HFFc6 (cell line): ENCODE results near the gene MLH1. TPM values are rescaled to one million over a fixed set of nuclear protein-coding genes. Genes with fewer than 3 reads are reported as not detected.
"Not testable (repeated sequence)": the region's sequence is repeated elsewhere in the genome, so short reads cannot be mapped to it uniquely, and the experiment has no call there.

ENCODE experiments used
- DNase-seq: peaks from one replicate; pipeline ENCODE4 v3.0.0-alpha.2; 2018
- H3K27ac Mint-ChIP-seq: 2 replicates; pipeline ENCODE4 v1.8.0; 2020; ENCODE audit warnings: mild to moderate bottlenecking, mixed read lengths
- H3K27me3 Mint-ChIP-seq: 2 replicates; pipeline ENCODE4 v1.8.0; 2021; ENCODE audit warnings: mild to moderate bottlenecking, moderate library complexity, mixed read lengths; ENCODE audit not compliant: insufficient read depth
- H3K36me3 Mint-ChIP-seq: 2 replicates; pipeline ENCODE4 v1.8.0; 2021; ENCODE audit warnings: low read depth, mixed read lengths
- H3K4me1 Mint-ChIP-seq: 2 replicates; pipeline ENCODE4 v1.8.0; 2020; ENCODE audit warnings: low read depth, mixed read lengths
- H3K4me3 Mint-ChIP-seq: 2 replicates; pipeline ENCODE4 v1.8.0; 2020; ENCODE audit warnings: mild to moderate bottlenecking, moderate library complexity, mixed read lengths
- H3K9me3 Mint-ChIP-seq: 2 replicates; pipeline ENCODE4 v1.8.0; 2020; ENCODE audit warnings: mild to moderate bottlenecking, mixed read lengths
- total RNA-seq, 6 experiments: library from RNA; stranded (reverse); fragmentation: NEBNext Ultra II Directional; extraction: Animal tissue kit (Norgen Biotek cat#: 25700); gene quantifications; 2 replicates in 1 of 6; 3 replicates in 5 of 6; pipeline ENCODE4 v1.2.3, GENCODE V29; 2021
- TF ChIP-seq, protein P1 (sequence below): fragments of 200-600 bp; sonication (generic); IDR thresholded peaks from 2 replicates; pipeline ENCODE4 v1.5.0; 2021; ENCODE audit warnings: antibody characterized with exemption, mild to moderate bottlenecking

The MLH1 gene
- total RNA-seq, 6 experiments from 2014 or later: 28.7 to 38.3 (median 35.1) TPM

DNA sequence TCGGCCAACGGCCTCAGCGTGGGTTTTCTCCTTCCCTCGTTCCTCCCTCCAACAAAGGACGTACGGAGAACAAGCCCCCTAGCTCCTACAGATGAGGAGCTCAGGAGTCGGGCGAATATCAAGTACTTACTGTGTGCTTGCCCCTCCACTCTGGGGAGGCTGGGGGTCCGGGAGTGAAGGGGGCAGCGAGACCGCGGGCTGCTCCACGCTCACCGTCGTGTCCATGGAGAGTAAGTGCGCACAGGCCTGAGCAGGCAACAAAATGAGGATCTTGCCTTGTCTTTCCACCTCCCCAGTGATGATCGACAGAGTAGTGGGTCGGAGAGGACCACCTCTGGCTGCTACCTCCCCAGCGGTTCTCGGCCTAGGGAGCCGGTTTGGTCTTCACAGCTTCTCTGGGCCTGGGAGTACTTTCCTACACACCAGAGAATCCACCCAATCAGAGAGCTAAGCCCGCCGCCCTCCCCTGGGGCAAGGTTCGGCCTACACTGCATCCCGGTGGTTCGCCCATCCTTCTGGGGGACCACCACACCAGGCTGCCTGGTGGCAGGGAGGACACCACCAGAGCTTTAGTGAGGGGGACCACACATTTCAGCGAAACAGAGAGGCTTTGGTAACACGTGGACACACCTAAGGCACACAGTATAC, 47.9 kb upstream of the MLH1 start:
- no peak for DNase-seq
- TF ChIP-seq, protein P1, sequence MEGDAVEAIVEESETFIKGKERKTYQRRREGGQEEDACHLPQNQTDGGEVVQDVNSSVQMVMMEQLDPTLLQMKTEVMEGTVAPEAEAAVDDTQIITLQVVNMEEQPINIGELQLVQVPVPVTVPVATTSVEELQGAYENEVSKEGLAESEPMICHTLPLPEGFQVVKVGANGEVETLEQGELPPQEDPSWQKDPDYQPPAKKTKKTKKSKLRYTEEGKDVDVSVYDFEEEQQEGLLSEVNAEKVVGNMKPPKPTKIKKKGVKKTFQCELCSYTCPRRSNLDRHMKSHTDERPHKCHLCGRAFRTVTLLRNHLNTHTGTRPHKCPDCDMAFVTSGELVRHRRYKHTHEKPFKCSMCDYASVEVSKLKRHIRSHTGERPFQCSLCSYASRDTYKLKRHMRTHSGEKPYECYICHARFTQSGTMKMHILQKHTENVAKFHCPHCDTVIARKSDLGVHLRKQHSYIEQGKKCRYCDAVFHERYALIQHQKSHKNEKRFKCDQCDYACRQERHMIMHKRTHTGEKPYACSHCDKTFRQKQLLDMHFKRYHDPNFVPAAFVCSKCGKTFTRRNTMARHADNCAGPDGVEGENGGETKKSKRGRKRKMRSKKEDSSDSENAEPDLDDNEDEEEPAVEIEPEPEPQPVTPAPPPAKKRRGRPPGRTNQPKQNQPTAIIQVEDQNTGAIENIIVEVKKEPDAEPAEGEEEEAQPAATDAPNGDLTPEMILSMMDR: no peak
- peaks cover 32% of the 10 kb centered on the region for H3K9me3 Mint-ChIP-seq
- H3K4me3 Mint-ChIP-seq: peak overlapping the region; percentile 71
- H3K36me3 Mint-ChIP-seq: peaks cover 25% of the 10 kb centered on the region
- H3K27me3 Mint-ChIP-seq: peaks cover 9% of the 10 kb centered on the region
- no peak overlapping the region for H3K27ac Mint-ChIP-seq
- peaks cover 7% of the 10 kb centered on the region for H3K4me1 Mint-ChIP-seq

DNA sequence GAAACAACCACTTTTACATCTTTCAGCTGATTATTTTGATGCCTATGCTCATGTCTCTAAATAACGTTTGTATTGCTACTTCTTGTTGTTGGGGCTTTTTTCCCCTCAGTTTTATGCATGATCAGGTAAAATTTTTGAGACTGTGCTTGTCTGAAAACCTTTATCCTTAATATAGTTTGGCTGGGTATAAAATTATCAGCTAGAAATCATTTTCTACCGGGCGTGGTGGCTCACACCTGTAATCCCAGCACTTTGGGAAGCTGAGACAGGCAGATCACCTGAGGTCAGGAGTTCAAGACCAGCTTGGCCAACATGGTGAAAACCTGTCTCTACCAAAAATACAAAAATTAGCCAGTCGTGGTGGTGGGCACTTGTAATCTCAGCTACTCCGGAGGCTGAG, 45.5 kb upstream of the MLH1 start:
- peaks cover 25% of the 10 kb centered on the region for H3K36me3 Mint-ChIP-seq
- H3K4me3 Mint-ChIP-seq, DNase-seq, H3K4me1 Mint-ChIP-seq, H3K27ac Mint-ChIP-seq: not testable (repeated sequence)
- H3K27me3 Mint-ChIP-seq: peaks cover 11% of the 10 kb centered on the region
- H3K9me3 Mint-ChIP-seq: peaks cover 32% of the 10 kb centered on the region

- no peak for DNase-seq
- Mint-ChIP-seq H3K36me3 (no peaks in the 10 kb centered on the region), H3K4me3 (no peak overlapping the region), H3K27me3 (peaks cover 17% of the 10 kb centered on the region), H3K4me1 (peaks cover 16% of the 10 kb centered on the region), H3K9me3 (peaks cover under 1% of the 10 kb centered on the region; the same call in 1 of the 2 replicates), H3K27ac (no peak overlapping the region)
- TF ChIP-seq, protein P1: no peak
Observed at GRCh38 chr3:36954452-36955134, 38.7 kb upstream of the MLH1 start.

- TF ChIP-seq, protein P1: no peak
- no peak for DNase-seq
- H3K9me3 Mint-ChIP-seq: no peaks in the 10 kb centered on the region
- H3K27me3 Mint-ChIP-seq: peaks cover 17% of the 10 kb centered on the region
- H3K27ac Mint-ChIP-seq: no peak overlapping the region
- no peaks in the 10 kb centered on the region for H3K36me3 Mint-ChIP-seq
- H3K4me1 Mint-ChIP-seq: peaks cover 22% of the 10 kb centered on the region
- no peak overlapping the region for H3K4me3 Mint-ChIP-seq
Observed at GRCh38 chr3:36956155-36956554, 37.2 kb upstream of the MLH1 start.

DNA sequence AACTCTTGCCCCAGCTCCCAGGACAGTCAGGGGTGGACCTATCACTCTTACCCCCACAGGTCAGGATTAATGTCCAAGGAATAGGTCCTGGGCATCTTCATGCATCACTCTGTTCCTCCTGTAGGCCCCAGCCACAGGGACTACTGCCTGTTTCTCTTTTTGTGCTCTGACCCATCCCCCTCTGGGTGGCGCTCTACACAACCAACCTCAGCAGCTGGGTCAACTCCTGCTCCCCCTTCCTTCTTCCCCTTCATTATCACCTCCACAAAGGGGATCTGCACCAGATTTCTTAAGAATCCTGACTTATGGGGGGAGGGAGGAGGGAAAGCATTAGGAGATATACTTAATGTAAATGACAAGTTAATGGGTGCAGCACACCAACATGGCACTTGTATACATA, 36.3 kb upstream of the MLH1 start:
- peaks cover 22% of the 10 kb centered on the region for H3K4me1 Mint-ChIP-seq
- no peaks in the 10 kb centered on the region for H3K9me3 Mint-ChIP-seq
- no peaks in the 10 kb centered on the region for H3K36me3 Mint-ChIP-seq
- H3K4me3 Mint-ChIP-seq: no peak overlapping the region
- TF ChIP-seq, protein P1: peak; percentile 29; the same call in 1 of the 2 replicates
- H3K27ac Mint-ChIP-seq: no peak overlapping the region
- H3K27me3 Mint-ChIP-seq: peaks cover 17% of the 10 kb centered on the region
- no peak for DNase-seq
